Measurements from ENCODE around the gene MEIS1.
A peak's percentile ranks its signal among the peaks of the same experiment; 100 is the strongest.

Gene MEIS1

GRCh38 chr2:66445076-66445924 is 10.4 kb downstream of the MEIS1 start:
- DNase-seq: peak; percentile 50

GRCh38 chr2:66445925-66446871 is 11.3 kb downstream of the MEIS1 start:
- peak; percentile 65 for DNase-seq

GRCh38 chr2:66446941-66447340 is 12.0 kb downstream of the MEIS1 start:
- peak; percentile 13 for DNase-seq

GRCh38 chr2:66447677-66448076 is 12.8 kb downstream of the MEIS1 start:
- DNase-seq: no peak

GRCh38 chr2:66448136-66448991 is 13.4 kb downstream of the MEIS1 start:
- peak; percentile 24 for DNase-seq

- DNase-seq: peak; percentile 8
Observed at GRCh38 chr2:66452214-66452613, 17.3 kb downstream of the MEIS1 start.

- DNase-seq: no peak
Observed at GRCh38 chr2:66452917-66453316, 18.0 kb downstream of the MEIS1 start.

GRCh38 chr2:66455490-66455889 is 20.6 kb downstream of the MEIS1 start:
- no peak for DNase-seq

GRCh38 chr2:66456183-66457041 is 21.5 kb downstream of the MEIS1 start:
- DNase-seq: peak; percentile 21

GRCh38 chr2:66457545-66457944 is 22.6 kb downstream of the MEIS1 start:
- no peak for DNase-seq

GRCh38 chr2:66460031-66460430 is 25.1 kb downstream of the MEIS1 start:
- DNase-seq: no peak

GRCh38 chr2:66461001-66461663 is 26.2 kb downstream of the MEIS1 start:
- DNase-seq: no peak

- no peak for DNase-seq
Observed at GRCh38 chr2:66461664-66462500, 27.0 kb downstream of the MEIS1 start.

- DNase-seq: no peak
Observed at GRCh38 chr2:66462501-66462825, 27.5 kb downstream of the MEIS1 start.

GRCh38 chr2:66463206-66463755 is 28.4 kb downstream of the MEIS1 start:
- no peak for DNase-seq

GRCh38 chr2:66464930-66465637 is 30.2 kb downstream of the MEIS1 start:
- DNase-seq: no peak

- no peak for DNase-seq
Observed at GRCh38 chr2:66466433-66466832, 31.5 kb downstream of the MEIS1 start.

- DNase-seq: no peak
Observed at GRCh38 chr2:66467718-66468117, 32.8 kb downstream of the MEIS1 start.

GRCh38 chr2:66469214-66469902 is 34.4 kb downstream of the MEIS1 start:
- no peak for DNase-seq

Measured in hematopoietic multipotent progenitor cell treated with erythropoietin and hydrocortisone succinate and interleukin-3 and kit ligand, for 6 days (in vitro differentiated cells).